Activated CD8-positive, alpha-beta T cell treated with anti-CD3 and anti-CD28 coated beads, Interleukin-2, amount 10 ng/mL, durations not matched to agents 7 days and 5 days (primary cell): ENCODE measurements around the gene DIP2C. TPM values are rescaled to one million over a fixed set of nuclear protein-coding genes. Genes with fewer than 3 reads are reported as not detected.
A peak's percentile ranks its signal among the peaks of the same experiment; 100 is the strongest.
"Not testable (repeated sequence)": the region's sequence is repeated elsewhere in the genome, so short reads cannot be mapped to it uniquely, and the experiment has no call there.

Experiments
- ATAC-seq: fragments of 150-1000 bp; cut with Tn5 transposase; one replicate; pipeline ENCODE4 v1.10.0; 2021; ENCODE audit warnings: moderate library complexity
- CTCF ChIA-PET: fragments of 350-600 bp; sonication (Branson Sonifier 250); formaldehyde crosslinking; loops from one replicate; lab custom pipeline; 2021; ENCODE audit warnings: antibody characterized with exemption; lab: Charles Lee
- POLR2A ChIA-PET: fragments of 350-600 bp; sonication (Branson Sonifier 250); formaldehyde crosslinking; loops from one replicate; lab custom pipeline; 2021; ENCODE audit warnings: antibody characterized with exemption; lab: Charles Lee
- DNase-seq: peaks from one replicate; pipeline ENCODE4 v3.0.0-alpha.2; 2020
- H3K27ac Mint-ChIP-seq: one replicate; pipeline ENCODE4 v1.8.0; 2021; ENCODE audit warnings: mild to moderate bottlenecking, mixed read lengths
- H3K27me3 Mint-ChIP-seq: one replicate; pipeline ENCODE4 v1.8.0; 2021; ENCODE audit warnings: low read depth, mixed read lengths
- H3K36me3 Mint-ChIP-seq: one replicate; pipeline ENCODE4 v1.8.0; 2021; ENCODE audit warnings: low read depth, mixed read lengths
- H3K4me1 Mint-ChIP-seq: one replicate; pipeline ENCODE4 v1.8.0; 2021; ENCODE audit warnings: low read depth, mixed read lengths
- H3K4me3 Mint-ChIP-seq: one replicate; pipeline ENCODE4 v1.8.0; 2021; ENCODE audit warnings: mild to moderate bottlenecking, mixed read lengths
- H3K9me3 Mint-ChIP-seq: one replicate; pipeline ENCODE4 v1.8.0; 2022; ENCODE audit warnings: mixed read lengths; ENCODE audit not compliant: insufficient read depth
- total RNA-seq, 2 experiments: library from RNA; stranded (reverse); gene quantifications; one replicate each; pipeline ENCODE4 v1.2.3, GENCODE V29; 2021

DIP2C gene
- total RNA-seq, 2 experiments from 2014 or later = 0.34 to 0.39 TPM

GRCh38 chr10:634256-634655 is 55.2 kb downstream of the DIP2C start:
- DNase-seq = no peak
- Mint-ChIP-seq H3K27me3 (peaks cover 23% of the 10 kb centered on the region), H3K9me3 (no peaks in the 10 kb centered on the region), H3K27ac (no peak overlapping the region), H3K36me3 (no peaks in the 10 kb centered on the region), H3K4me1 (peaks cover 8% of the 10 kb centered on the region), H3K4me3 (no peak overlapping the region)
- ChIA-PET POLR2A (no interaction called here), CTCF (no interaction called here)
- no peak for ATAC-seq

GRCh38 chr10:633279-634245 is 55.9 kb downstream of the DIP2C start:
- Mint-ChIP-seq H3K27ac (no peak overlapping the region), H3K36me3 (no peaks in the 10 kb centered on the region), H3K4me3 (no peak overlapping the region), H3K4me1 (peaks cover 8% of the 10 kb centered on the region), H3K27me3 (peaks cover 23% of the 10 kb centered on the region), H3K9me3 (no peaks in the 10 kb centered on the region)
- DNase-seq = no peak
- no peak for ATAC-seq
- ChIA-PET POLR2A (no interaction called here), CTCF (no interaction called here)

- DNase-seq = not testable (repeated sequence)
These were observed 56.7 kb downstream of the DIP2C start for GRCh38 chr10:632807-633177.

GRCh38 chr10:632155-632806 is 57.2 kb downstream of the DIP2C start:
- H3K4me3 Mint-ChIP-seq, DNase-seq, POLR2A ChIA-PET, H3K36me3 Mint-ChIP-seq, H3K27ac Mint-ChIP-seq, H3K4me1 Mint-ChIP-seq, H3K9me3 Mint-ChIP-seq, ATAC-seq, CTCF ChIA-PET: not testable (repeated sequence)
- peaks cover 20% of the 10 kb centered on the region for H3K27me3 Mint-ChIP-seq

More at GRCh38 chr10:632807-633177, 56.7 kb downstream of the DIP2C start:
- H3K27ac Mint-ChIP-seq, CTCF ChIA-PET, H3K36me3 Mint-ChIP-seq, POLR2A ChIA-PET, H3K9me3 Mint-ChIP-seq, H3K4me3 Mint-ChIP-seq, H3K4me1 Mint-ChIP-seq, ATAC-seq: not testable (repeated sequence)
- peaks cover 25% of the 10 kb centered on the region for H3K27me3 Mint-ChIP-seq

GRCh38 chr10:631266-631665 is 58.2 kb downstream of the DIP2C start:
- DNase-seq = no peak
- POLR2A ChIA-PET = no interaction called here

GRCh38 chr10:630581-631073 is 58.8 kb downstream of the DIP2C start:
- DNase-seq (no peak), ATAC-seq (no peak)
- Mint-ChIP-seq H3K27ac (no peak overlapping the region), H3K27me3 (peaks cover 10% of the 10 kb centered on the region), H3K9me3 (no peaks in the 10 kb centered on the region), H3K36me3 (no peaks in the 10 kb centered on the region), H3K4me3 (no peak overlapping the region), H3K4me1 (peaks cover 8% of the 10 kb centered on the region)
- POLR2A ChIA-PET = no interaction called here
- CTCF ChIA-PET = no interaction called here

More at GRCh38 chr10:631266-631665, 58.2 kb downstream of the DIP2C start:
- Mint-ChIP-seq H3K27ac (no peak overlapping the region), H3K4me3 (no peak overlapping the region), H3K4me1 (peaks cover 8% of the 10 kb centered on the region), H3K9me3 (no peaks in the 10 kb centered on the region), H3K36me3 (no peaks in the 10 kb centered on the region), H3K27me3 (peaks cover 10% of the 10 kb centered on the region)
- CTCF ChIA-PET = no interaction called here
- no peak for ATAC-seq

- H3K9me3 Mint-ChIP-seq = no peaks in the 10 kb centered on the region
- no peak overlapping the region for H3K27ac Mint-ChIP-seq
- DNase-seq = peak; percentile 35
- ATAC-seq = peak; percentile 44
- H3K4me3 Mint-ChIP-seq = no peak overlapping the region
- H3K4me1 Mint-ChIP-seq = peaks cover 8% of the 10 kb centered on the region
- CTCF ChIA-PET = no interaction called here
- POLR2A ChIA-PET = no interaction called here
- H3K36me3 Mint-ChIP-seq = no peaks in the 10 kb centered on the region
- peaks cover 6% of the 10 kb centered on the region for H3K27me3 Mint-ChIP-seq
These were observed 60.1 kb downstream of the DIP2C start for GRCh38 chr10:629186-629998.

GRCh38 chr10:628386-629045 is 61.0 kb downstream of the DIP2C start:
- no peak for DNase-seq
- Mint-ChIP-seq H3K27me3 (peaks cover 6% of the 10 kb centered on the region), H3K4me3 (no peak overlapping the region), H3K9me3 (no peaks in the 10 kb centered on the region), H3K27ac (no peak overlapping the region), H3K36me3 (no peaks in the 10 kb centered on the region), H3K4me1 (peaks cover 8% of the 10 kb centered on the region)
- POLR2A ChIA-PET = no interaction called here
- no peak for ATAC-seq
- CTCF ChIA-PET = no interaction called here

GRCh38 chr10:627032-627992 is 62.2 kb downstream of the DIP2C start:
- CTCF ChIA-PET = no interaction called here
- no peaks in the 10 kb centered on the region for H3K36me3 Mint-ChIP-seq
- POLR2A ChIA-PET = no interaction called here
- no peak overlapping the region for H3K27ac Mint-ChIP-seq
- ATAC-seq = no peak
- no peak overlapping the region for H3K4me3 Mint-ChIP-seq
- no peak for DNase-seq
- H3K4me1 Mint-ChIP-seq = peaks cover 8% of the 10 kb centered on the region
- H3K27me3 Mint-ChIP-seq = peaks cover 6% of the 10 kb centered on the region
- H3K9me3 Mint-ChIP-seq = no peaks in the 10 kb centered on the region

- ChIA-PET POLR2A (no interaction called here), CTCF (no interaction called here)
- H3K4me1 Mint-ChIP-seq = peaks cover 8% of the 10 kb centered on the region
- no peak overlapping the region for H3K27ac Mint-ChIP-seq
- no peaks in the 10 kb centered on the region for H3K36me3 Mint-ChIP-seq
- DNase-seq (no peak), ATAC-seq (no peak)
- no peaks in the 10 kb centered on the region for H3K9me3 Mint-ChIP-seq
- no peak overlapping the region for H3K4me3 Mint-ChIP-seq
- peaks cover 12% of the 10 kb centered on the region for H3K27me3 Mint-ChIP-seq
These were observed 63.4 kb downstream of the DIP2C start for GRCh38 chr10:625751-626711.
